ENCODE data around the gene KLK14. TPM values are rescaled to one million over a fixed set of nuclear protein-coding genes. Genes with fewer than 3 reads are reported as not detected.

The KLK14 gene
- total and polyA plus RNA-seq, 2 experiments from 2014 or later: 0.42 TPM; not detected in 1

GRCh38 chr19:51086153-51086850 lies 3.6 kb upstream of the KLK14 start:
- H3K9me3 Mint-ChIP-seq: no peaks in the 10 kb centered on the region
- DNase-seq (ENCODE audit: low spot score): no peak
- Histone ChIP-seq H3K27me3 (ENCODE audit: insufficient read depth) (no peaks in the 10 kb centered on the region), H3K36me3 (ENCODE audit: insufficient read depth) (no peaks in the 10 kb centered on the region), H2AFZ (no peak overlapping the region), H3K4me1 (ENCODE audit: insufficient read depth) (no peaks in the 10 kb centered on the region), H3K9me2 (ENCODE audit: insufficient read depth) (no peaks in the 10 kb centered on the region), H3F3A (replicated peaks; ENCODE audit: low read depth) (no peaks in the 10 kb centered on the region), H3K4me3 (no peak overlapping the region), H3K4me2 (no peak overlapping the region), H3K27ac (ENCODE audit: low read depth) (no peak overlapping the region), H3K79me2 (replicated peaks; ENCODE audit: insufficient read depth) (no peaks in the 10 kb centered on the region), H4K20me1 (replicated peaks; ENCODE audit: insufficient read depth) (no peaks in the 10 kb centered on the region)
- H3K36me3 Mint-ChIP-seq (ENCODE audit: low read depth): no peaks in the 10 kb centered on the region; the same call in 2 of the 3 replicates
- H3K27me3 Mint-ChIP-seq (ENCODE audit: insufficient read depth, low read depth, poor library complexity): peaks cover 24% of the 10 kb centered on the region
- peaks cover 23% of the 10 kb centered on the region for H3K4me1 Mint-ChIP-seq
- ATAC-seq: peak; percentile 31
- TF ChIP-seq CTCF (conservative IDR thresholded peaks at IDR 0.05; ENCODE audit: low read depth in 2 of 2) (no peak), REST (IDR thresholded peaks at IDR 0.05; ENCODE audit: unreplicated experiment) (no peak), ZNF331 (CRISPR knock-in tag; IDR thresholded peaks at IDR 0.05; ENCODE audit: low read depth) (no peak), NANOG (IDR thresholded peaks at IDR 0.05; ENCODE audit: borderline replicate concordance) (no peak), POLR2AphosphoS5 (IDR thresholded peaks at IDR 0.05; ENCODE audit: low read depth) (no peak), JUNB (IDR thresholded peaks at IDR 0.05; ENCODE audit: unreplicated experiment) (no peak), EZH2phosphoT487 (IDR thresholded peaks at IDR 0.05; ENCODE audit: unreplicated experiment) (no peak), EZH2 (IDR thresholded peaks at IDR 0.05; ENCODE audit: low read depth, unreplicated experiment) (no peak), CREB1 (CRISPR knock-in tag; IDR thresholded peaks at IDR 0.05; ENCODE audit: low read depth) (no peak), ZNF462 (CRISPR knock-in tag; IDR thresholded peaks at IDR 0.05) (no peak), ZNF114 (CRISPR knock-in tag; IDR thresholded peaks at IDR 0.05) (no peak), STAT1 (IDR thresholded peaks at IDR 0.05; ENCODE audit: unreplicated experiment) (no peak)
- TF ChIP-seq, protein P1, sequence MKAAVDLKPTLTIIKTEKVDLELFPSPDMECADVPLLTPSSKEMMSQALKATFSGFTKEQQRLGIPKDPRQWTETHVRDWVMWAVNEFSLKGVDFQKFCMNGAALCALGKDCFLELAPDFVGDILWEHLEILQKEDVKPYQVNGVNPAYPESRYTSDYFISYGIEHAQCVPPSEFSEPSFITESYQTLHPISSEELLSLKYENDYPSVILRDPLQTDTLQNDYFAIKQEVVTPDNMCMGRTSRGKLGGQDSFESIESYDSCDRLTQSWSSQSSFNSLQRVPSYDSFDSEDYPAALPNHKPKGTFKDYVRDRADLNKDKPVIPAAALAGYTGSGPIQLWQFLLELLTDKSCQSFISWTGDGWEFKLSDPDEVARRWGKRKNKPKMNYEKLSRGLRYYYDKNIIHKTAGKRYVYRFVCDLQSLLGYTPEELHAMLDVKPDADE (IDR thresholded peaks at IDR 0.05): no peak
- no peak overlapping the region for H3K4me3 Mint-ChIP-seq
- H3K27ac Mint-ChIP-seq: no peak overlapping the region
